GM12878 (cell line): ENCODE results near the gene TPP2. TPM values are rescaled to one million over a fixed set of nuclear protein-coding genes. Genes with fewer than 3 reads are reported as not detected.
A peak's percentile ranks its signal among the peaks of the same experiment; 100 is the strongest.

Source experiments
- ATAC-seq: fragments of 200-7000 bp; cut with Tn5 transposase; 3 replicates; pipeline ENCODE4 v1.9.1; 2020; ENCODE audit warnings: mild to moderate bottlenecking, moderate library complexity
- BruUV-seq: library from RNA; stranded (reverse); fragments of 400-500 nt; replicated peaks from 2 replicates; lab custom pipeline; 2021; lab: Mats Ljungman, UMichigan
- CTCF ChIA-PET: fragments of 300-600 bp; sonication (Branson Sonifier 250); formaldehyde crosslinking; extraction: SDS; loops from one replicate; lab custom pipeline; 2021; ENCODE audit warnings: inconsistent platforms; lab: Yijun Ruan, JAX
- POLR2A ChIA-PET: fragments of 350-600 bp; formaldehyde crosslinking; extraction: SDS; loops from one replicate; lab custom pipeline; 2021; ENCODE audit warnings: inconsistent platforms; lab: Charles Lee
- RAD21 ChIA-PET: fragments of 300-600 bp; sonication (Branson Sonifier 250); formaldehyde crosslinking; loops from one replicate; lab custom pipeline; 2023; ENCODE audit warnings: antibody characterized with exemption; ENCODE audit not compliant: unreplicated experiment; lab: Charles Lee
- SMC1A ChIA-PET: fragments of 300-600 bp; sonication (Branson Sonifier 250); formaldehyde crosslinking; loops from one replicate; lab custom pipeline; 2023; ENCODE audit not compliant: unreplicated experiment, uncharacterized antibody; lab: Charles Lee
- DNase-seq: peaks from one replicate; pipeline ENCODE4 v3.0.0-alpha.2; 2011; ENCODE audit warnings: low read depth, low spot score
- FAIRE-seq: peaks from 3 replicates; lab custom pipeline; 2011; peaks lifted over from hg19 to GRCh38; lab: Jason Lieb, UNC
- H2AFZ ChIP-seq: 2 replicates; pipeline ENCODE4 v1.6.0; 2011; ENCODE audit warnings: low read depth, low read length, control low read depth; ENCODE audit not compliant: control insufficient read depth
- H3K27ac ChIP-seq: 2 replicates; pipeline ENCODE4 v1.5.1; 2011; ENCODE audit warnings: control low read depth; ENCODE audit not compliant: control insufficient read depth, insufficient read depth
- H3K27me3 ChIP-seq, 2 experiments: replicated peaks in 1 of 2; 2 replicates each; pipeline versions ENCODE4 v1.6.0 to v1.6.1; 2011; ENCODE audit warnings: low read length in 1 of 2; ENCODE audit not compliant: control insufficient read depth in 2 of 2, insufficient read depth in 2 of 2
- H3K36me3 ChIP-seq, 2 experiments: 2 replicates each; pipeline ENCODE4 v1.5.1; 2011; ENCODE audit warnings: low read length in 1 of 2; ENCODE audit not compliant: control insufficient read depth in 2 of 2, insufficient read depth in 2 of 2
- H3K4me1 ChIP-seq: 2 replicates; pipeline ENCODE4 v1.6.1; 2011; ENCODE audit warnings: mild to moderate bottlenecking, low read length, moderate library complexity, mixed read lengths; ENCODE audit not compliant: control insufficient read depth, insufficient read depth
- H3K4me2 ChIP-seq: 2 replicates; pipeline ENCODE4 v1.6.0; 2011; ENCODE audit warnings: control low read depth; ENCODE audit not compliant: control insufficient read depth, insufficient read depth
- H3K4me3 ChIP-seq: fragments of 200-600 bp; sonication (generic); 2 replicates; pipeline ENCODE4 v1.5.1; 2016
- H3K79me2 ChIP-seq: 2 replicates; pipeline ENCODE4 v1.6.0; 2011; ENCODE audit warnings: low read length; ENCODE audit not compliant: control insufficient read depth, insufficient read depth
- H3K9ac ChIP-seq: 2 replicates; pipeline ENCODE4 v1.8.0; 2011; ENCODE audit warnings: low read length, control low read depth, mixed read lengths; ENCODE audit not compliant: control insufficient read depth, insufficient read depth
- H3K9me3 ChIP-seq: replicated peaks from 3 replicates; pipeline ENCODE4 v1.5.1; 2011; ENCODE audit warnings: mild to moderate bottlenecking, low read length; ENCODE audit not compliant: control insufficient read depth, insufficient read depth
- H4K20me1 ChIP-seq: 2 replicates; pipeline ENCODE4 v1.6.0; 2011; ENCODE audit not compliant: control insufficient read depth, insufficient read depth
- BCL11A ChIP-seq: IDR thresholded peaks from 2 replicates; pipeline ENCODE4 v1.6.1; 2011; ENCODE audit warnings: low read depth, low read length
- BCL3 ChIP-seq: IDR thresholded peaks from 2 replicates; pipeline ENCODE4 v1.6.1; 2011; ENCODE audit warnings: borderline replicate concordance, low read depth, mild to moderate bottlenecking, moderate library complexity, low read length; ENCODE audit not compliant: insufficient read depth, poor library complexity, severe bottlenecking
- HCFC1 ChIP-seq: fragments of 150-350 bp; IDR thresholded peaks from 2 replicates; pipeline ENCODE4 v1.6.1; 2014; ENCODE audit warnings: low read length
- JUNB ChIP-seq: IDR thresholded peaks from 2 replicates; pipeline ENCODE4 v1.6.1; 2016; ENCODE audit warnings: antibody characterized with exemption, mild to moderate bottlenecking
- KAT2A ChIP-seq: conservative IDR thresholded peaks from 2 replicates; pipeline ENCODE4 v1.6.1; 2011; ENCODE audit warnings: low read depth, low read length; ENCODE audit not compliant: control insufficient read depth
- MTA2 ChIP-seq: fragments of 450-650 bp; IDR thresholded peaks from 2 replicates; pipeline ENCODE4 v1.6.1; 2016; ENCODE audit warnings: low read depth, mild to moderate bottlenecking, moderate library complexity
- NR2F1 ChIP-seq: fragments of 450-650 bp; conservative IDR thresholded peaks from 2 replicates; pipeline ENCODE4 v1.6.1; 2017; ENCODE audit warnings: mild to moderate bottlenecking
- RB1 ChIP-seq: fragments of 450-650 bp; formaldehyde crosslinking; IDR thresholded peaks from 2 replicates; pipeline ENCODE4 v1.6.1; 2017; ENCODE audit warnings: mild to moderate bottlenecking, borderline replicate concordance
- RBBP5 ChIP-seq: fragments of 200-600 bp; sonication (generic); conservative IDR thresholded peaks from 2 replicates; pipeline ENCODE4 v1.6.1; 2016
- SIX5 ChIP-seq: IDR thresholded peaks from 2 replicates; pipeline ENCODE4 v1.6.1; 2011; ENCODE audit warnings: mild to moderate bottlenecking, low read depth, low read length, moderate library complexity; ENCODE audit not compliant: severe bottlenecking
- SPI1 ChIP-seq: IDR thresholded peaks from 2 replicates; pipeline ENCODE4 v1.6.1; 2011; ENCODE audit warnings: low read depth, mild to moderate bottlenecking, low read length, moderate library complexity, borderline replicate concordance; ENCODE audit not compliant: insufficient read depth
- TAF1 ChIP-seq: IDR thresholded peaks from 2 replicates; pipeline ENCODE4 v1.6.1; 2011; ENCODE audit warnings: mild to moderate bottlenecking, low read depth, low read length, borderline replicate concordance
- YY1 ChIP-seq: IDR thresholded peaks from 2 replicates; pipeline ENCODE4 v1.6.1; 2011; ENCODE audit warnings: low read depth, mild to moderate bottlenecking, low read length
- WGBS: methylation state at CpG from one replicate; pipeline ENCODE4 v1.1.6; 2016; ENCODE audit warnings: low lambda C conversion rate; ENCODE audit not compliant: insufficient replicate concordance, insufficient coverage; ENCODE audit errors: missing lambda C conversion rate; 5-methylcytosine and 5-hydroxymethylcytosine counted together
- in situ Hi-C: fragments of 300-500 bp; cut with MboI; formaldehyde crosslinking; loops from 9 replicates; pipeline ENCODE4 v1.14.3; 2018; ENCODE audit warnings: mixed read lengths
- intact Hi-C: fragments of 100-400 bp; cut with micrococcal nuclease; formaldehyde crosslinking; loops from one replicate; pipeline ENCODE4 v1.14.2; 2022; ENCODE audit not compliant: unreplicated experiment
- polyA plus RNA-seq, 11 experiments: library from polyadenylated mRNA; depleted of rRNA in 4 of 11; unstranded in 6 of 11; stranded (reverse) in 5 of 11; fragments of >200 nt; fragmentation: Nextera tagmentation in 4 of 11; fragmentation: Illumina TruSeq in 1 of 11; extraction: Ambion mirVana in 4 of 11; extraction: Trizol in 1 of 11; gene quantifications; 1 replicate in 1 of 11; 2 replicates in 10 of 11; pipeline versions ENCODE4 v1.2.1 to v1.2.3, GENCODE V29; 2011 to 2016; ENCODE audit warnings: inconsistent platforms in 2 of 11, missing spikeins in 2 of 11, low read depth in 1 of 11
- total RNA-seq, 4 experiments: library from RNA; depleted of rRNA in 3 of 4; stranded (reverse); fragments of >200 nt in 3 of 4; fragmentation: Illumina TruSeq in 1 of 4; extraction: Trizol in 1 of 4; gene quantifications; 2 replicates each; pipeline versions ENCODE4 v1.2.1 to v1.2.3, GENCODE V29; 2013 to 2021
- TF ChIP-seq, protein P1 (sequence below): fragments of 450-650 bp; IDR thresholded peaks from 2 replicates; pipeline ENCODE4 v1.6.1; 2017; ENCODE audit warnings: mild to moderate bottlenecking, moderate library complexity
- TF ChIP-seq, protein P2 (sequence below): fragments of 450-650 bp; IDR thresholded peaks from 2 replicates; pipeline ENCODE4 v1.6.1; 2016; ENCODE audit warnings: mild to moderate bottlenecking, moderate library complexity, borderline replicate concordance

TPP2 gene
- total and polyA plus RNA-seq, 10 of the 15 experiments (the other 5 are each of a cell fraction or from before 2014, with no cell fraction given): 18.4 to 82.3 (median 55.4) TPM

DNA sequence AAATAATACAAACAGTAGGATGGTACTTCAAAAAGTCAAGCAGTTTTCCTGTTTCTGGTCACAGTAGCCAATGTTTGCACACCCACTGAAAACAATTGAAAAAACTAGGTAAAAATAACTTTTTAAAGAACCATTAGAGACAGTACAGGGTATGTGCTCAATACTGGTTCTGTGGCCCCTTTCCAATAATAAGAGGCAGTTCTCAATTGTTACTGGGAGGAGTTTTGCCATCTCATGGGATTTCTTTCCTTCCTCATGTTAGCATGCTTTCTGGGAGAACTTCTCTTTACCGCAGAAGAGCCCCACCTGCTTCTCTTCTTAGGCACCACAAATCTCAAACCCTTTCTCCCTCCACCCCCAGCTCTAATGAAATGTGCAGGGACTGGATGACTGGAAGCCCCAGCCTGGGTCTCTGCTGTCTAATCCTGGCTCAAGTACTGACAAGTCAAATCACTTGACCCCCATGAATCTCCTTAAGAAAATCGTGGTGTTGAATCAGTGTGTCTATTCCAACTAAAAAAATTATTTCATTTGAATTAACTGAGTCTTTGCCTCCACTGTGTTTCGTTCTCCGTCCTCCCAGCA lies 83.4 kb downstream of the TPP2 start:
- ATAC-seq (peak; percentile 22; the same call in 2 of the 3 replicates), FAIRE-seq (no peak), DNase-seq (no peak)
- Histone ChIP-seq H3K27me3 (no peaks in the 10 kb centered on the region), H3K4me2 (no peak overlapping the region), H3K27ac (no peak overlapping the region), H3K4me3 (no peak overlapping the region), H3K9me3 (no peaks in the 10 kb centered on the region), H2AFZ (no peak overlapping the region), H4K20me1 (no peaks in the 10 kb centered on the region), H3K9ac (no peak overlapping the region), H3K79me2 (no peaks in the 10 kb centered on the region), H3K36me3 (peaks cover 0 to 16% of the 10 kb centered on the region in 2 experiments; a peak in 3 of 4 replicates), H3K4me1 (no peaks in the 10 kb centered on the region)
- no TSS peak for BruUV-seq
- TF ChIP-seq, protein P1, sequence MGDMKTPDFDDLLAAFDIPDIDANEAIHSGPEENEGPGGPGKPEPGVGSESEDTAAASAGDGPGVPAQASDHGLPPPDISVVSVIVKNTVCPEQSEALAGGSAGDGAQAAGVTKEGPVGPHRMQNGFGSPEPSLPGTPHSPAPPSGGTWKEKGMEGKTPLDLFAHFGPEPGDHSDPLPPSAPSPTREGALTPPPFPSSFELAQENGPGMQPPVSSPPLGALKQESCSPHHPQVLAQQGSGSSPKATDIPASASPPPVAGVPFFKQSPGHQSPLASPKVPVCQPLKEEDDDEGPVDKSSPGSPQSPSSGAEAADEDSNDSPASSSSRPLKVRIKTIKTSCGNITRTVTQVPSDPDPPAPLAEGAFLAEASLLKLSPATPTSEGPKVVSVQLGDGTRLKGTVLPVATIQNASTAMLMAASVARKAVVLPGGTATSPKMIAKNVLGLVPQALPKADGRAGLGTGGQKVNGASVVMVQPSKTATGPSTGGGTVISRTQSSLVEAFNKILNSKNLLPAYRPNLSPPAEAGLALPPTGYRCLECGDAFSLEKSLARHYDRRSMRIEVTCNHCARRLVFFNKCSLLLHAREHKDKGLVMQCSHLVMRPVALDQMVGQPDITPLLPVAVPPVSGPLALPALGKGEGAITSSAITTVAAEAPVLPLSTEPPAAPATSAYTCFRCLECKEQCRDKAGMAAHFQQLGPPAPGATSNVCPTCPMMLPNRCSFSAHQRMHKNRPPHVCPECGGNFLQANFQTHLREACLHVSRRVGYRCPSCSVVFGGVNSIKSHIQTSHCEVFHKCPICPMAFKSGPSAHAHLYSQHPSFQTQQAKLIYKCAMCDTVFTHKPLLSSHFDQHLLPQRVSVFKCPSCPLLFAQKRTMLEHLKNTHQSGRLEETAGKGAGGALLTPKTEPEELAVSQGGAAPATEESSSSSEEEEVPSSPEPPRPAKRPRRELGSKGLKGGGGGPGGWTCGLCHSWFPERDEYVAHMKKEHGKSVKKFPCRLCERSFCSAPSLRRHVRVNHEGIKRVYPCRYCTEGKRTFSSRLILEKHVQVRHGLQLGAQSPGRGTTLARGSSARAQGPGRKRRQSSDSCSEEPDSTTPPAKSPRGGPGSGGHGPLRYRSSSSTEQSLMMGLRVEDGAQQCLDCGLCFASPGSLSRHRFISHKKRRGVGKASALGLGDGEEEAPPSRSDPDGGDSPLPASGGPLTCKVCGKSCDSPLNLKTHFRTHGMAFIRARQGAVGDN: no peak
- TF ChIP-seq NR2F1: no peak
- no peak for TF ChIP-seq BCL11A
- no peak for TF ChIP-seq HCFC1
- TF ChIP-seq MTA2: no peak
- no peak for TF ChIP-seq YY1
- no peak for TF ChIP-seq KAT2A
- TF ChIP-seq JUNB: no peak
- TF ChIP-seq SPI1: no peak
- TF ChIP-seq, protein P2, sequence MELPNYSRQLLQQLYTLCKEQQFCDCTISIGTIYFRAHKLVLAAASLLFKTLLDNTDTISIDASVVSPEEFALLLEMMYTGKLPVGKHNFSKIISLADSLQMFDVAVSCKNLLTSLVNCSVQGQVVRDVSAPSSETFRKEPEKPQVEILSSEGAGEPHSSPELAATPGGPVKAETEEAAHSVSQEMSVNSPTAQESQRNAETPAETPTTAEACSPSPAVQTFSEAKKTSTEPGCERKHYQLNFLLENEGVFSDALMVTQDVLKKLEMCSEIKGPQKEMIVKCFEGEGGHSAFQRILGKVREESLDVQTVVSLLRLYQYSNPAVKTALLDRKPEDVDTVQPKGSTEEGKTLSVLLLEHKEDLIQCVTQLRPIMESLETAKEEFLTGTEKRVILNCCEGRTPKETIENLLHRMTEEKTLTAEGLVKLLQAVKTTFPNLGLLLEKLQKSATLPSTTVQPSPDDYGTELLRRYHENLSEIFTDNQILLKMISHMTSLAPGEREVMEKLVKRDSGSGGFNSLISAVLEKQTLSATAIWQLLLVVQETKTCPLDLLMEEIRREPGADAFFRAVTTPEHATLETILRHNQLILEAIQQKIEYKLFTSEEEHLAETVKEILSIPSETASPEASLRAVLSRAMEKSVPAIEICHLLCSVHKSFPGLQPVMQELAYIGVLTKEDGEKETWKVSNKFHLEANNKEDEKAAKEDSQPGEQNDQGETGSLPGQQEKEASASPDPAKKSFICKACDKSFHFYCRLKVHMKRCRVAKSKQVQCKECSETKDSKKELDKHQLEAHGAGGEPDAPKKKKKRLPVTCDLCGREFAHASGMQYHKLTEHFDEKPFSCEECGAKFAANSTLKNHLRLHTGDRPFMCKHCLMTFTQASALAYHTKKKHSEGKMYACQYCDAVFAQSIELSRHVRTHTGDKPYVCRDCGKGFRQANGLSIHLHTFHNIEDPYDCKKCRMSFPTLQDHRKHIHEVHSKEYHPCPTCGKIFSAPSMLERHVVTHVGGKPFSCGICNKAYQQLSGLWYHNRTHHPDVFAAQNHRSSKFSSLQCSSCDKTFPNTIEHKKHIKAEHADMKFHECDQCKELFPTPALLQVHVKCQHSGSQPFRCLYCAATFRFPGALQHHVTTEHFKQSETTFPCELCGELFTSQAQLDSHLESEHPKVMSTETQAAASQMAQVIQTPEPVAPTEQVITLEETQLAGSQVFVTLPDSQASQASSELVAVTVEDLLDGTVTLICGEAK: no peak
- no peak for TF ChIP-seq RBBP5
- no peak for TF ChIP-seq RB1
- TF ChIP-seq BCL3: no peak
- no peak for TF ChIP-seq TAF1
- no peak for TF ChIP-seq SIX5
- 77% methylated on average over 4 of the region's 4 CpGs for WGBS
- ChIA-PET RAD21 (no interaction called here), POLR2A (interaction anchor here (1.0 kb wide), 1 partner anchor 42 kb away, joined by 3 read pairs; no protein-coding TSS in a partner anchor), CTCF (no interaction called here), SMC1A (no interaction called here)
- intact Hi-C loops (no loop called here), in situ Hi-C loops (no loop called here)
